AG04449 (cell line): Measurements from ENCODE around the gene ZNF335.
"Not testable (repeated sequence)": the region's sequence is repeated elsewhere in the genome, so short reads cannot be mapped to it uniquely, and the experiment has no call there.

Source experiments
- CTCF ChIA-PET: fragments of 350-600 bp; formaldehyde crosslinking; extraction: SDS; loops from one replicate; lab custom pipeline; 2021; ENCODE audit warnings: antibody characterized with exemption; lab: Yijun Ruan, JAX
- POLR2A ChIA-PET: fragments of 400-600, 350-600 bp; formaldehyde crosslinking; extraction: SDS; loops from one replicate; lab custom pipeline; 2020; ENCODE audit warnings: antibody characterized with exemption, inconsistent platforms; lab: Yijun Ruan, JAX
- DNase-seq: peaks from one replicate; pipeline ENCODE4 v3.0.0-alpha.2; 2010; ENCODE audit warnings: low read depth, low spot score
- H3K4me3 ChIP-seq: 2 replicates; pipeline ENCODE4 v1.5.1; 2011; ENCODE audit warnings: low read depth, mild to moderate bottlenecking, control low read depth, low read length
- CTCF ChIP-seq: IDR thresholded peaks from one replicate; pipeline ENCODE4 v1.5.1; 2011; ENCODE audit warnings: mild to moderate bottlenecking, moderate library complexity, low read length, control low read depth, inconsistent platforms; ENCODE audit not compliant: insufficient read depth; ENCODE audit errors: missing control alignments

ZNF335 gene

GRCh38 chr20:45999557-46000261 lies 27.7 kb upstream of the ZNF335 start:
- DNase-seq = no peak
- H3K4me3 ChIP-seq = no peak overlapping the region
- TF ChIP-seq CTCF = no peak
- ChIA-PET POLR2A (no interaction called here), CTCF (interaction anchor here (1.0 to 4.1 kb wide), 4 partner anchors 10 to 349 kb away, joined by 3 to 25 read pairs (median 14); no protein-coding TSS in a partner anchor)

- CTCF ChIA-PET = interaction anchor here (2.5 to 4.1 kb wide), 3 partner anchors 9 to 15 kb away, joined by 9 to 25 read pairs (median 18); no protein-coding TSS in a partner anchor
Observed at GRCh38 chr20:45998761-45999160, 26.8 kb upstream of the ZNF335 start.

GRCh38 chr20:45998337-45998736 lies 26.3 kb upstream of the ZNF335 start:
- ChIA-PET POLR2A (no interaction called here), CTCF (interaction anchor here (0.8 to 4.1 kb wide), 3 partner anchors 8 to 16 kb away, joined by 3 to 18 read pairs (median 9); no protein-coding TSS in a partner anchor)
- no peak for DNase-seq
- H3K4me3 ChIP-seq = no peak overlapping the region
- TF ChIP-seq CTCF = no peak

More at GRCh38 chr20:45998761-45999160, 26.8 kb upstream of the ZNF335 start:
- no peak for DNase-seq
- POLR2A ChIA-PET = no interaction called here
- H3K4me3 ChIP-seq = no peak overlapping the region
- TF ChIP-seq CTCF = no peak

GRCh38 chr20:45997187-45997586 lies 25.2 kb upstream of the ZNF335 start:
- POLR2A ChIA-PET = no interaction called here
- DNase-seq = no peak
- no peak for TF ChIP-seq CTCF
- CTCF ChIA-PET = interaction anchor here (0.7 to 1.4 kb wide), 3 partner anchors 10 to 441 kb away, joined by 3 read pairs; no protein-coding TSS in a partner anchor
- H3K4me3 ChIP-seq = no peak overlapping the region

- H3K4me3 ChIP-seq, DNase-seq, POLR2A ChIA-PET: not testable (repeated sequence)
- CTCF ChIA-PET = interaction anchor here (1.3 kb wide), 1 partner anchor 9 kb away, joined by 6 read pairs; no protein-coding TSS in a partner anchor
Observed at GRCh38 chr20:45995495-45996097, 23.6 kb upstream of the ZNF335 start.

GRCh38 chr20:45994761-45995493 lies 22.9 kb upstream of the ZNF335 start:
- POLR2A ChIA-PET = no interaction called here
- H3K4me3 ChIP-seq = no peak overlapping the region
- no peak for DNase-seq
- CTCF ChIA-PET = interaction anchor here (0.7 to 2.5 kb wide), 3 partner anchors 8 to 19 kb away, joined by 3 to 9 read pairs (median 6); no protein-coding TSS in a partner anchor
- no peak for TF ChIP-seq CTCF
